ENCODE measurements around the gene ANO4.

GRCh38 chr12:100992194-100992593 lies 197.6 kb downstream of the ANO4 start:
- TF ChIP-seq CTCF (conservative IDR thresholded peaks at IDR 0.05; ENCODE audit: low read length) (no peak), EZH2phosphoT487 (IDR thresholded peaks at IDR 0.05; ENCODE audit: borderline replicate concordance) (no peak)
